SHP77 (cell line): ENCODE measurements around the gene XRCC3.

Source experiments
- DNase-seq, 2 experiments: peaks; one replicate each; lab custom pipeline; 2025; lab: John Stamatoyannopoulos, UW

XRCC3 gene

GRCh38 chr14:103715052-103716000 lies at the start of gene XRCC3, which contains the start of gene ZFYVE21:
XRCC3 (minus strand) TSS chr14:103715451; CDS start chr14:103711087, 4,364 bp downstream.
ZFYVE21 (plus strand) TSS chr14:103715810; CDS start chr14:103715842, 32 bp downstream.
- peak; percentile 98 to 99 for DNase-seq

- DNase-seq: no peak
Measured at GRCh38 chr14:103763730-103764488, 48.7 kb upstream of the XRCC3 start.

- no peak for DNase-seq
Measured at GRCh38 chr14:103762541-103762940, 47.3 kb upstream of the XRCC3 start.

GRCh38 chr14:103762036-103762435 lies 46.8 kb upstream of the XRCC3 start:
- DNase-seq: no peak

- DNase-seq: no peak
Measured at GRCh38 chr14:103758059-103758776, 43.0 kb upstream of the XRCC3 start.

GRCh38 chr14:103755060-103755459 lies 39.8 kb upstream of the XRCC3 start:
- DNase-seq: no peak

GRCh38 chr14:103753774-103754173 lies 38.5 kb upstream of the XRCC3 start:
- DNase-seq: no peak

GRCh38 chr14:103749860-103750259 lies 34.6 kb upstream of the XRCC3 start:
- DNase-seq: no peak

- DNase-seq: no peak
Measured at GRCh38 chr14:103749452-103749851, 34.2 kb upstream of the XRCC3 start.

- DNase-seq: no peak
Measured at GRCh38 chr14:103748534-103748857, 33.2 kb upstream of the XRCC3 start.

GRCh38 chr14:103746701-103747100 lies 31.4 kb upstream of the XRCC3 start:
- no peak for DNase-seq

GRCh38 chr14:103745424-103745823 lies 30.2 kb upstream of the XRCC3 start:
- no peak for DNase-seq

- no peak for DNase-seq
Measured at GRCh38 chr14:103744621-103745395, 29.6 kb upstream of the XRCC3 start.

GRCh38 chr14:103743691-103744090 lies 28.4 kb upstream of the XRCC3 start:
- no peak for DNase-seq

- no peak for DNase-seq
Measured at GRCh38 chr14:103742499-103743255, 27.4 kb upstream of the XRCC3 start.

- no peak for DNase-seq
Measured at GRCh38 chr14:103741876-103742275, 26.6 kb upstream of the XRCC3 start.

GRCh38 chr14:103740991-103741689 lies 25.9 kb upstream of the XRCC3 start:
- no peak for DNase-seq

- DNase-seq: no peak
Measured at GRCh38 chr14:103739793-103740501, 24.7 kb upstream of the XRCC3 start.

- no peak for DNase-seq
Measured at GRCh38 chr14:103739466-103739792, 24.2 kb upstream of the XRCC3 start.
